Fibroblast of pulmonary artery (primary cell): ENCODE results near the gene SLC25A11.

Experiments used
- DNase-seq: peaks from one replicate; pipeline ENCODE4 v3.0.0-alpha.2; 2010; ENCODE audit warnings: low read depth
- H3K4me3 ChIP-seq: replicated peaks from 2 replicates; pipeline ENCODE4 v1.5.1; 2011; ENCODE audit warnings: low read depth, mild to moderate bottlenecking, control low read depth, low read length, moderate library complexity
- TF ChIP-seq, protein P1 (sequence below): IDR thresholded peaks from 2 replicates; pipeline ENCODE4 v1.5.1; 2011; ENCODE audit warnings: mild to moderate bottlenecking, control low read depth, low read length, inconsistent platforms; ENCODE audit errors: missing control alignments

The SLC25A11 gene

GRCh38 chr17:4895657-4896331 is 44.1 kb downstream of the SLC25A11 start:
- TF ChIP-seq, protein P1, sequence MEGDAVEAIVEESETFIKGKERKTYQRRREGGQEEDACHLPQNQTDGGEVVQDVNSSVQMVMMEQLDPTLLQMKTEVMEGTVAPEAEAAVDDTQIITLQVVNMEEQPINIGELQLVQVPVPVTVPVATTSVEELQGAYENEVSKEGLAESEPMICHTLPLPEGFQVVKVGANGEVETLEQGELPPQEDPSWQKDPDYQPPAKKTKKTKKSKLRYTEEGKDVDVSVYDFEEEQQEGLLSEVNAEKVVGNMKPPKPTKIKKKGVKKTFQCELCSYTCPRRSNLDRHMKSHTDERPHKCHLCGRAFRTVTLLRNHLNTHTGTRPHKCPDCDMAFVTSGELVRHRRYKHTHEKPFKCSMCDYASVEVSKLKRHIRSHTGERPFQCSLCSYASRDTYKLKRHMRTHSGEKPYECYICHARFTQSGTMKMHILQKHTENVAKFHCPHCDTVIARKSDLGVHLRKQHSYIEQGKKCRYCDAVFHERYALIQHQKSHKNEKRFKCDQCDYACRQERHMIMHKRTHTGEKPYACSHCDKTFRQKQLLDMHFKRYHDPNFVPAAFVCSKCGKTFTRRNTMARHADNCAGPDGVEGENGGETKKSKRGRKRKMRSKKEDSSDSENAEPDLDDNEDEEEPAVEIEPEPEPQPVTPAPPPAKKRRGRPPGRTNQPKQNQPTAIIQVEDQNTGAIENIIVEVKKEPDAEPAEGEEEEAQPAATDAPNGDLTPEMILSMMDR = no peak
- DNase-seq = no peak
- H3K4me3 ChIP-seq = no peak overlapping the region

- TF ChIP-seq, protein P1 = no peak
- no peak for DNase-seq
- H3K4me3 ChIP-seq = no peak overlapping the region
Observed at GRCh38 chr17:4895121-4895520, 44.7 kb downstream of the SLC25A11 start.

DNA sequence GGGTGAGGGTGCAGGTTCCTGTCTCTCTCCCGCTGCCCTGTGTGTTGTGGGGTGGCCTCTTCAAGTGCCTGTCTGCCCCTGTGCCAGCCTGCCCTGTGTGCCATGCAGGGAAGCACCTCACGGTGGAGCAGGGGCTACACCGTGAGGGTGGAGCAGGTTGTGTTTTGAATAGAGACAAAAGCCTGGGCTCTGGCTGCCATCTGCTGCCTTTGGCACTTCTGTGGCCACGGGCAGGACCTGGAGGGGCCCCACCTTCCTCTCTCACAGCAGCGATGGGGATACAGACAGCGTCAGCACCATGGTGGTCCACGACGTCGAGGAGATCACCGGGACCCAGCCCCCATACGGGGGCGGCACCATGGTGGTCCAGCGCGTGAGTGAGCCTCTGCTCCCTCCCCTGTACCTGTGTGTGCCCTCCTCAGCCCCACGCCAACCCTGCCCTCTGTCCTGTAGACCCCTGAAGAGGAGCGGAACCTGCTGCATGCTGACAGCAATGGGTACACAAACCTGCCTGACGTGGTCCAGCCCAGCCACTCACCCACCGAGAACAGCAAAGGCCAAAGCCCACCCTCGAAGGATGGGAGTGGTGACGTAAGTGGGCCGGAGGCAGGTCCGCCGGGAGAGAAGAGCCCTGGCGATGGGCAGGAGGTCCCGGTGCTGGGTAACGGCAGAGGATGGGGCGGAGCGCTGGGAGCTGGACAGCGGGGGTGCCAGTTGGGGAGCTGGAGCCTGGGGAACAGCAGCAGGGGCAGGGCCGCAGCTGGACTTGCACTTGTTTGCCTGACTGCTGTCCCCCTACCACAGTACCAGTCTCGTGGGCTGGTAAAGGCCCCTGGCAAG is 45.9 kb downstream of the SLC25A11 start:
- H3K4me3 ChIP-seq = no peak overlapping the region
- DNase-seq = no peak
- TF ChIP-seq, protein P1 = no peak

DNA sequence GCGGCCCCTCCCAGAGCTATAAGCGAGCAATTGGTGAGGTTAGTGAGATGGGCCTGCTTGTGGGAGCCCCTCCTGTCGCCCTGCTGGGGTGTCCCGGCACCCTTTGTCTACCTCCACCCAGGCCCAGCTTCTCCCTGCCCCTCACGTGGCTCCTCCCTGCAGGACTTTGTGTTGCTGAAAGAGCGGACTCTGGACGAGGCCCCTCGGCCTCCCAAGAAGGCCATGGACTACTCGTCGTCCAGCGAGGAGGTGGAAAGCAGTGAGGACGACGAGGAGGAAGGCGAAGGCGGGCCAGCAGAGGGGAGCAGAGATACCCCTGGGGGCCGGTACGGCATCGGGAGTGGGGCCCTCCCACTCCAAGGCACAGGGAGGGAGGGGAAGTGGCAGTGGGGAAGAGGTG is 46.6 kb downstream of the SLC25A11 start:
- TF ChIP-seq, protein P1 = no peak
- H3K4me3 ChIP-seq = no peak overlapping the region
- no peak for DNase-seq

GRCh38 chr17:4892499-4893221 is 47.2 kb downstream of the SLC25A11 start:
- DNase-seq = no peak
- no peak overlapping the region for H3K4me3 ChIP-seq
- TF ChIP-seq, protein P1 = no peak

GRCh38 chr17:4891411-4892410 is 48.1 kb downstream of the SLC25A11 start:
- H3K4me3 ChIP-seq = no peak overlapping the region
- DNase-seq = no peak
- TF ChIP-seq, protein P1 = no peak
